Measurements from ENCODE around the gene SP9. TPM values are rescaled to one million over a fixed set of nuclear protein-coding genes. Genes with fewer than 3 reads are reported as not detected.

The SP9 gene
- total RNA-seq, 1 experiment from 2014 or later, result 2.9 TPM

DNA sequence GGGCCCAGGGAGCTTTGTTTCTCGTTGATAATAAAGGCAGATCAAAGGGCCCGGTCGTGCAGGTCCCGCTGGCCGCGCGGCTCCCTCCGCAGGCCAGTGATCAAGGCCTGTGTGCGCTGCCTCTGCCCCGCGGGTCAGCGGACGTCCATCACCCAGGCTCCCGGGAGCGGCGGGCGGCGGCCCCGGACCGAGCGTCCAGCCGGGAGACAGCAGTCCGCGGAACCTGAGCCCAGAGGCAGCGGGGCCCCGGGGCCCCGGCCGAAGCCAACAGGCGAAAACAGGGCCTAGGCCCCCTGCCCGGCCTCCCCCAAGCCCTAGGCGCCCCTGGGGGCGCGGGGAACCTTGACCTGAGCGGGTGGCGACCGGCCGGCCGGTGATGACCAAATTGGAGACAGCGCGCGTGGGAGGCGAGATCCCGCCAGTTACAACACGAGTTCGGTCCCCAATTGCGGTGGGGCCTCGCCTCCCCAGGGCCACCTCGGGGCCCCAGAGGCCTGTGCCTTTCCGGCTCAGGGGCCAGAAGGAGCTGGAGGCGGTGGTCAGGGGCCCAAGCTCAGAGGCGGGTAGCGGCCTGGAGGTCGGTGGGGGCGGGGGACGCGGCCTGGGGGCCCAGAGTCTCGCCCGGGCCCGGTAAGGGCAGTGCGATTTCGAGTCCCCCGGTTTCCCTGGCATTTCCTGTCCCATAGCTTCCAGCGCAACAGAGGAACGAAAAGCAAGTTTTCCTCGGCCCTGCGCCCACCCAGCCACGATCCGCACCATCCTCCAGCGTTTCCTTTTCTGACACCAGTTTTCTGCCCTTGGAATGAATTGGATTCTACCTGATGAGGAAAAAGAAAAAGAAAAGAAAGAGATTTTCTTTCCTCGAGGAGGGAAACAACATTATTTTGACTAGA, 5.9 kb downstream of the SP9 start:
- POLR2A ChIA-PET, result interaction anchor here (0.6 kb wide), 1 partner anchor 329 kb away, joined by 4 read pairs; no protein-coding TSS in a partner anchor
- Histone ChIP-seq H3K4me1 (no peaks in the 10 kb centered on the region), H3K36me3 (ENCODE audit: control insufficient read depth, insufficient read depth, low read length) (no peaks in the 10 kb centered on the region), H3K9me3 (no peaks in the 10 kb centered on the region), H3K4me3 (ENCODE audit: low read depth, low read length) (no peak overlapping the region), H3K27me3 (replicated peaks; ENCODE audit: control insufficient read depth, insufficient read depth, low read length) (no peaks in the 10 kb centered on the region; the same call in 1 of the 2 replicates)
- Mint-ChIP-seq H3K4me1 (ENCODE audit: low read depth, unreplicated experiment) (peaks cover 6% of the 10 kb centered on the region), H3K36me3 (ENCODE audit: insufficient read depth, unreplicated experiment) (peaks cover 13% of the 10 kb centered on the region), H3K9me3 (ENCODE audit: unreplicated experiment) (no peaks in the 10 kb centered on the region), H3K27ac (ENCODE audit: unreplicated experiment) (no peak overlapping the region), H3K4me3 (ENCODE audit: unreplicated experiment) (peak overlapping the region; percentile 16), H3K27me3 (ENCODE audit: insufficient read depth, unreplicated experiment) (peaks cover 9% of the 10 kb centered on the region)
- TF ChIP-seq CTCF (IDR thresholded peaks at IDR 0.05; ENCODE audit: insufficient read depth in 1 of 2, low read depth in 1 of 2, low read length in 1 of 2, severe bottlenecking in 1 of 2, unreplicated experiment in 1 of 2), result no peak
- intact Hi-C loops (cut with micrococcal nuclease; ENCODE audit: unreplicated experiment), result loop anchor here (1.0 to 10.0 kb wide), 7 partner anchors 104 to 938 kb away; no protein-coding TSS in a partner anchor
- no peak for DNase-seq
- CTCF ChIA-PET, result interaction anchor here (0.6 to 1.6 kb wide), 20 partner anchors 10 to 1785 kb away, joined by 3 to 24 read pairs (median 4); partner anchors contain the start of genes OLA1 and PDK1
- BruUV-seq (replicated peaks), result no TSS peak

DNA sequence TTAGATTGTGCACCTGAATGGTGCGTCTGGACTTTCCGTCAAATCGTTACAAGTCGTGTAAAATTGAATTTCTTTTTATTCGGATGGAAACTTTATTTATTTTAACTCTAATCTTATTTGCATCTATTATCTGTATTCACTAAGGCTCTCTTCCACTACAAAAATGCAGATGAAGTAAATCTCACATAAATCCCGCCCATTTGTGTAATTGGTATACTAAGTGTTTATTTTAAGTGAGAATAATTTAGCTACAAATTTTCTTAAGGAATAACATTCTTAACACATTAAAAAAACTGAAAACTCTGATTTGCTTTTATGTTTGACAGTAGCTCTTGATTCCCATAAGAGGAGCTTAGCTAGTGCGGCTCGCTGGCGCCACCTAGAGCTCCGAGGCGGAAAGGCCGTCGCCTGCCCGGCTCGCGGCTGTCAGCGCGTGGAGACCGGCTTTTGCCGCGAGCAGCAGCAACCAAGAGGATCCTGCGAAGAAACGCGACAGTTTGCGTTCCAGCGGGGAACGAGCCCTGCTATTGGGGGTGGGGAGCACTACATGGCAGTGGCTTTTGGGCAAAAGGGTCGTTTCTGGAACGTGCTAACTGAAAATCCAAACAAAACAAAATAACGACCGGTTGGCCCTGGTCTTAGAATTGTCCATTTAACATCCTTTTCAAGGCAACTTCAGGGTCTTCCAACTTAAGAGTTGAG, 6.7 kb downstream of the SP9 start:
- H3K36me3 ChIP-seq (ENCODE audit: control insufficient read depth, insufficient read depth, low read length), result no peaks in the 10 kb centered on the region
- no peaks in the 10 kb centered on the region for H3K9me3 ChIP-seq
- H3K4me3 Mint-ChIP-seq (ENCODE audit: unreplicated experiment), result peak overlapping the region; percentile 93
- no peak overlapping the region for H3K27ac Mint-ChIP-seq (ENCODE audit: unreplicated experiment)
- POLR2A ChIA-PET, result interaction anchor here (0.6 to 0.7 kb wide), 2 partner anchors 124 to 330 kb away, joined by 4 to 7 read pairs; no protein-coding TSS in a partner anchor
- CTCF ChIA-PET, result interaction anchor here (0.6 to 1.6 kb wide), 23 partner anchors 9 to 1326 kb away, joined by 3 to 24 read pairs (median 4); partner anchors contain the start of gene OLA1
- H3K27me3 Mint-ChIP-seq (ENCODE audit: insufficient read depth, unreplicated experiment), result peaks cover 9% of the 10 kb centered on the region
- peak overlapping the region; percentile 49 for H3K4me3 ChIP-seq (ENCODE audit: low read depth, low read length)
- TF ChIP-seq CTCF (IDR thresholded peaks at IDR 0.05; ENCODE audit: insufficient read depth in 1 of 2, low read depth in 1 of 2, low read length in 1 of 2, severe bottlenecking in 1 of 2, unreplicated experiment in 1 of 2), result peak; percentile 97 to 98
- no peaks in the 10 kb centered on the region; the same call in 1 of the 2 replicates for H3K27me3 ChIP-seq (replicated peaks; ENCODE audit: control insufficient read depth, insufficient read depth, low read length)
- H3K9me3 Mint-ChIP-seq (ENCODE audit: unreplicated experiment), result no peaks in the 10 kb centered on the region
- intact Hi-C loops (cut with micrococcal nuclease; ENCODE audit: unreplicated experiment), result loop anchor here (1.0 to 10.0 kb wide), 7 partner anchors 103 to 939 kb away; no protein-coding TSS in a partner anchor
- peaks cover 13% of the 10 kb centered on the region for H3K36me3 Mint-ChIP-seq (ENCODE audit: insufficient read depth, unreplicated experiment)
- H3K4me1 Mint-ChIP-seq (ENCODE audit: low read depth, unreplicated experiment), result peaks cover 6% of the 10 kb centered on the region
- DNase-seq, result peak; percentile 83 to 92
- BruUV-seq (replicated peaks), result no TSS peak
- H3K4me1 ChIP-seq, result no peaks in the 10 kb centered on the region

All from Caco-2 (cell line).